Activated T-helper 17 cell treated with anti-CD3 and anti-CD28 coated beads, Interleukin-2, amount 50 U/mL, for 72 hours (primary cell): ENCODE measurements around the gene IFT27. TPM values are rescaled to one million over a fixed set of nuclear protein-coding genes. Genes with fewer than 3 reads are reported as not detected.

Experiments
- ATAC-seq: fragments of 150-1000 bp; cut with Tn5 transposase; replicated peaks from 2 replicates; pipeline ENCODE4 v1.10.0; 2021; ENCODE audit warnings: mild to moderate bottlenecking, moderate library complexity
- H3K27ac Mint-ChIP-seq: one replicate; pipeline ENCODE4 v1.8.0; 2022; ENCODE audit warnings: mixed read lengths
- H3K27me3 Mint-ChIP-seq: one replicate; pipeline ENCODE4 v1.8.0; 2022; ENCODE audit warnings: mixed read lengths
- H3K36me3 Mint-ChIP-seq: one replicate; pipeline ENCODE4 v1.8.0; 2022; ENCODE audit warnings: low read depth, mild to moderate bottlenecking, mixed read lengths
- H3K4me1 Mint-ChIP-seq: one replicate; pipeline ENCODE4 v1.8.0; 2022; ENCODE audit warnings: mixed read lengths
- H3K4me3 Mint-ChIP-seq: one replicate; pipeline ENCODE4 v1.8.0; 2022; ENCODE audit warnings: mild to moderate bottlenecking, mixed read lengths
- H3K9me3 Mint-ChIP-seq: one replicate; pipeline ENCODE4 v1.8.0; 2022; ENCODE audit warnings: mixed read lengths
- total RNA-seq, 2 donors: library from RNA; stranded (reverse); gene quantifications; one replicate each; pipeline ENCODE4 v1.2.3, GENCODE V29; 2022

The IFT27 gene
- 10 to 100 TPM; 19.7 to 21.2 TPM for total RNA-seq

- H3K36me3 Mint-ChIP-seq, result no peaks in the 10 kb centered on the region
- peak within 1 kb of the TSS; percentile 82 for H3K4me3 Mint-ChIP-seq
- no peaks in the 10 kb centered on the region for H3K9me3 Mint-ChIP-seq
- peaks cover 18% of the 10 kb centered on the region for H3K4me1 Mint-ChIP-seq
- H3K27ac Mint-ChIP-seq, result peak within 1 kb of the TSS; percentile 87
- peak; percentile 95 for ATAC-seq
- no peaks in the 10 kb centered on the region for H3K27me3 Mint-ChIP-seq
Measured at GRCh38 chr22:36775964-36776669, at the start of gene IFT27. TSS of gene IFT27 (minus strand) at chr22:36776119. CDS start at chr22:36775707, 412 bp downstream.

DNA sequence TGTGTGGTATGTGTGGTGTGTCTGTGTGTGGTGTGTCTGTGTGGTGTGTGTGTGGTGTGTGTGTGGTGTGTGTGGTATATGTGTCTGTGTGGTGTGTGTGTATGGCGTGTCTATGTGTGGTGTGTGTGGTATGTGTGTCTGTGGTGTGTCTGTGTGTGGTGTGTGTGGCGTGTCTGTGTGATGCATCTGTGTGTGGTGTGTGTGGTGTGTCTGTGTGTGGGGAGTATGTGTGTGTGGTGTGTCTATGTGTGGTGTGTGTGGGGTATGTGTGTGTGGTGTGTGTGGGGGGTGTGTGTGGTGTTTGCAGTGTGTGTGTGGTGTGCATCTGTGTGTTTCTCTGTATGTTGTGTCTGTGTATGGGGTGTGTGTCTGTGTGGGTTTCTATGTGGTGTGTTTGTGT lies 48.7 kb upstream of the IFT27 start:
- Mint-ChIP-seq H3K9me3 (no peaks in the 10 kb centered on the region), H3K27ac (no peak overlapping the region), H3K27me3 (peaks cover 10% of the 10 kb centered on the region), H3K36me3 (no peaks in the 10 kb centered on the region), H3K4me1 (peaks cover 6% of the 10 kb centered on the region), H3K4me3 (no peak overlapping the region)
- ATAC-seq, result no peak

GRCh38 chr22:36823186-36823839 lies 47.4 kb upstream of the IFT27 start:
- Mint-ChIP-seq H3K4me3 (no peak overlapping the region), H3K27ac (no peak overlapping the region), H3K36me3 (no peaks in the 10 kb centered on the region), H3K9me3 (no peaks in the 10 kb centered on the region), H3K27me3 (peaks cover 17% of the 10 kb centered on the region), H3K4me1 (peaks cover 6% of the 10 kb centered on the region)
- no peak for ATAC-seq

DNA sequence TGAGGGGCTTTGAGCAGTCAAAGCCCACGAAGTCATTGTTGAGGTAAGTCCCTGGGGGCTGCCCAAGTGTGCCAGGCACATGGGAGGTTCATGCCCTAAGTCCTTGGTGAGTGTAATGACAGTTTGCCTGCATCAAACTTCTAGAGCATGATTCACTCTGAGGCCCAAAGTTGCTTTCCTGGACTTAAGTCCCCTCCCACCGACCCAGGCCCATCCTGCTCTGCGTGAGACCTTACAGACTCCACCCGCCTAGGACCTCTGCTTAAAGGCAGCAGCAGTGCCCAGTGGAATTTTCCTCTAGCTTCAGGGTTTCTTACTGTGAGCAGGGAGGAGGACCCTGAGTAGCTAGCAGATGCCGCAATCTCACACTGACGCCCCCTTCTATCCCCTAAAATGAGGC lies 46.7 kb upstream of the IFT27 start:
- no peaks in the 10 kb centered on the region for H3K36me3 Mint-ChIP-seq
- H3K4me1 Mint-ChIP-seq, result peaks cover 8% of the 10 kb centered on the region
- H3K9me3 Mint-ChIP-seq, result no peaks in the 10 kb centered on the region
- no peak overlapping the region for H3K4me3 Mint-ChIP-seq
- no peak for ATAC-seq
- no peak overlapping the region for H3K27ac Mint-ChIP-seq
- peaks cover 24% of the 10 kb centered on the region for H3K27me3 Mint-ChIP-seq

- peaks cover 35% of the 10 kb centered on the region for H3K27me3 Mint-ChIP-seq
- no peak overlapping the region for H3K4me3 Mint-ChIP-seq
- H3K9me3 Mint-ChIP-seq, result no peaks in the 10 kb centered on the region
- no peak overlapping the region for H3K27ac Mint-ChIP-seq
- ATAC-seq, result no peak
- H3K36me3 Mint-ChIP-seq, result no peaks in the 10 kb centered on the region
- H3K4me1 Mint-ChIP-seq, result peaks cover 4% of the 10 kb centered on the region
Measured at GRCh38 chr22:36819112-36819511, 43.2 kb upstream of the IFT27 start.

GRCh38 chr22:36818010-36818642 lies 42.2 kb upstream of the IFT27 start:
- Mint-ChIP-seq H3K36me3 (no peaks in the 10 kb centered on the region), H3K9me3 (no peaks in the 10 kb centered on the region), H3K4me1 (peaks cover 4% of the 10 kb centered on the region), H3K4me3 (peak overlapping the region; percentile 49), H3K27me3 (peaks cover 41% of the 10 kb centered on the region), H3K27ac (no peak overlapping the region)
- no peak for ATAC-seq

GRCh38 chr22:36817525-36817848 lies 41.6 kb upstream of the IFT27 start:
- peaks cover 43% of the 10 kb centered on the region for H3K27me3 Mint-ChIP-seq

GRCh38 chr22:36816636-36817524 lies 41.0 kb upstream of the IFT27 start, which contains the start of gene PVALB:
TSS of gene PVALB (minus strand) at chr22:36817035. CDS start at chr22:36817005, 30 bp downstream.
- no peaks in the 10 kb centered on the region for H3K9me3 Mint-ChIP-seq
- peak within 1 kb of the TSS; percentile 49 for H3K4me3 Mint-ChIP-seq
- H3K27me3 Mint-ChIP-seq, result peaks cover 43% of the 10 kb centered on the region
- H3K27ac Mint-ChIP-seq, result no peak within 1 kb of the TSS
- H3K4me1 Mint-ChIP-seq, result peaks cover 4% of the 10 kb centered on the region
- H3K36me3 Mint-ChIP-seq, result no peaks in the 10 kb centered on the region
- peak; percentile 21 for ATAC-seq

More at GRCh38 chr22:36817525-36817848, 41.6 kb upstream of the IFT27 start:
- Mint-ChIP-seq H3K27ac (no peak overlapping the region), H3K4me3 (peak overlapping the region; percentile 49), H3K9me3 (no peaks in the 10 kb centered on the region), H3K36me3 (no peaks in the 10 kb centered on the region), H3K4me1 (peaks cover 4% of the 10 kb centered on the region)
- ATAC-seq, result no peak

DNA sequence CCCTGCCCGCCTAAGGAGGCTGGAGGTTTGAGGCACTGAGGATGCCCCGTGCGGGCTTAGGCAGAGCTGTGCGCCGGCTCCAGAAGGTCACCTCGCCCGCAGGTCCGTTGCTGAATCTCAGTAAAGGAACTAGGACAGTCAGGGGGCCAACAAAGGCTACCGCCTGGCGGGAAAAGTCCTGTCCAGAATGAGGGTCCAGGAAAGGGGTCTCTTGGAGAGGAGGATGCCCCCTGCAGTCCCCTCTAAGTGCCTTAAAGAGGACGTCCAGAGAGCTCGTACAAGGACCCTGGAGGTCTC lies 40.4 kb upstream of the IFT27 start:
- H3K27ac Mint-ChIP-seq, result no peak overlapping the region
- no peaks in the 10 kb centered on the region for H3K9me3 Mint-ChIP-seq
- H3K27me3 Mint-ChIP-seq, result peaks cover 43% of the 10 kb centered on the region
- ATAC-seq, result no peak
- H3K4me3 Mint-ChIP-seq, result no peak overlapping the region
- H3K4me1 Mint-ChIP-seq, result peaks cover 4% of the 10 kb centered on the region
- H3K36me3 Mint-ChIP-seq, result no peaks in the 10 kb centered on the region

GRCh38 chr22:36815558-36816338 lies 39.8 kb upstream of the IFT27 start:
- no peaks in the 10 kb centered on the region for H3K36me3 Mint-ChIP-seq
- no peak for ATAC-seq
- no peaks in the 10 kb centered on the region for H3K9me3 Mint-ChIP-seq
- H3K27ac Mint-ChIP-seq, result no peak overlapping the region
- peak overlapping the region; percentile 11 for H3K4me3 Mint-ChIP-seq
- peaks cover 43% of the 10 kb centered on the region for H3K27me3 Mint-ChIP-seq
- peaks cover 4% of the 10 kb centered on the region for H3K4me1 Mint-ChIP-seq

- no peak for ATAC-seq
- H3K9me3 Mint-ChIP-seq, result no peaks in the 10 kb centered on the region
- H3K36me3 Mint-ChIP-seq, result no peaks in the 10 kb centered on the region
- no peak overlapping the region for H3K4me3 Mint-ChIP-seq
- peaks cover 4% of the 10 kb centered on the region for H3K4me1 Mint-ChIP-seq
- H3K27me3 Mint-ChIP-seq, result peaks cover 43% of the 10 kb centered on the region
- no peak overlapping the region for H3K27ac Mint-ChIP-seq
Measured at GRCh38 chr22:36814801-36815200, 38.9 kb upstream of the IFT27 start.

DNA sequence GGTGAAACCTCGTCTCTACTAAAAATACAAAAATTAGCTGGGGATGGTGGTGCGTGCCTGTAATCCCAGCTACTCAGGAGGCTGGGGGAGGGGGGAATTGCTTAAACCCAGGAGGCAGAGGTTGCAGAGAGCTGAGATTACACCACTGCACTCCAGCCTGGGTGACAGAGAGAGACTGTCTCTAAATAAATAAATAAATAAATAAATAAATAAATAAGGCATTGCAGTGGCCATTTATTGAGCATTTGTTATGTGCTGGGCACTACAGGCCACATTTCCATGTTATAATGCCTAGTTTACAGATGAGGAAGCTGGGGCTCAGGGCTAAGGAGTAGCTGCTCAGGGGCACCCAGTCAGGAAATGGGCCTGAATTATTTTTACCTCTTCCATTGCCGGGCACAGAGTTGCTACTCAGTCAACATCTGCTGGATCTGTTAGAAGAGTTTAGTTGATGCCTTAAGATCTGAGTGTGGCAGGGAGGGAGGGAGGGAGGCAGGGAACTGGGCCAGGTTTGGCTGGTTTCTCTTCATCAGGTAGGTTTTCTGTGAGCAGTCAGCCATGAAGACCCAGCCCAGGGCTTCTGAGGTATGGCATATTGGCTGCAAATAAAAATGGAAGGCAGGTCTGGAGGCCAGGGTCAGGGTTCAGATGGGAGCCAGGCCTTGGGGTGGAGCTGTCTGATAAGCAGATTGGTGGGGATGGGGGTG lies 35.3 kb upstream of the IFT27 start:
- H3K4me3 Mint-ChIP-seq, result no peak overlapping the region
- no peaks in the 10 kb centered on the region for H3K36me3 Mint-ChIP-seq
- peaks cover 26% of the 10 kb centered on the region for H3K27me3 Mint-ChIP-seq
- no peak for ATAC-seq
- H3K4me1 Mint-ChIP-seq, result peaks cover 5% of the 10 kb centered on the region
- no peak overlapping the region for H3K27ac Mint-ChIP-seq
- H3K9me3 Mint-ChIP-seq, result no peaks in the 10 kb centered on the region

- H3K27me3 Mint-ChIP-seq, result peaks cover 15% of the 10 kb centered on the region
- peaks cover 5% of the 10 kb centered on the region for H3K4me1 Mint-ChIP-seq
- no peak overlapping the region for H3K4me3 Mint-ChIP-seq
- no peak for ATAC-seq
- no peaks in the 10 kb centered on the region for H3K36me3 Mint-ChIP-seq
- H3K9me3 Mint-ChIP-seq, result no peaks in the 10 kb centered on the region
- peak overlapping the region; percentile 54 for H3K27ac Mint-ChIP-seq
Measured at GRCh38 chr22:36809351-36809750, 33.4 kb upstream of the IFT27 start.
